ENCODE measurements around the gene PPP1R1C. TPM values are rescaled to one million over a fixed set of nuclear protein-coding genes. Genes with fewer than 3 reads are reported as not detected.

The PPP1R1C gene
- total RNA-seq, 1 donor from 2014 or later = 5.5 TPM

- H3K4me1 ChIP-seq = no peaks in the 10 kb centered on the region
- TF ChIP-seq EZH2phosphoT487 (IDR thresholded peaks at IDR 0.05) (no peak), EZH2 (IDR thresholded peaks at IDR 0.05) (no peak), CTCF (IDR thresholded peaks at IDR 0.05) (no peak)
- Mint-ChIP-seq H3K4me1 (peaks cover 3% of the 10 kb centered on the region), H3K36me3 (no peaks in the 10 kb centered on the region), H3K27me3 (ENCODE audit: insufficient read depth, low read depth) (no peaks in the 10 kb centered on the region), H3K4me3 (no peak overlapping the region), H3K27ac (no peak overlapping the region), H3K9me3 (no peaks in the 10 kb centered on the region)
- peaks cover 3% of the 10 kb centered on the region for H3F3A ChIP-seq (ENCODE audit: low read depth)
- H2AFZ ChIP-seq (replicated peaks) = no peak overlapping the region
- H3K79me2 ChIP-seq (ENCODE audit: low read depth) = no peaks in the 10 kb centered on the region
- H3K9ac ChIP-seq = no peak overlapping the region
- no peaks in the 10 kb centered on the region for H3K36me3 ChIP-seq
- H3K27ac ChIP-seq = no peak overlapping the region
- no peaks in the 10 kb centered on the region for H3K9me3 ChIP-seq (ENCODE audit: low read depth)
- peaks cover 13% of the 10 kb centered on the region for H3K27me3 ChIP-seq
- no peak overlapping the region for H3K4me2 ChIP-seq
- H4K20me1 ChIP-seq (ENCODE audit: low read depth) = no peaks in the 10 kb centered on the region
- no peak for DNase-seq (ENCODE audit: low spot score)
- no peak overlapping the region for H3K4me3 ChIP-seq
Measured at GRCh38 chr2:182033449-182033848, 47.8 kb downstream of the PPP1R1C start.

- Mint-ChIP-seq H3K36me3 (no peaks in the 10 kb centered on the region), H3K27ac (no peak overlapping the region), H3K9me3 (no peaks in the 10 kb centered on the region), H3K27me3 (ENCODE audit: insufficient read depth, low read depth) (no peaks in the 10 kb centered on the region), H3K4me3 (no peak overlapping the region), H3K4me1 (no peaks in the 10 kb centered on the region)
- no peak overlapping the region for H3K27ac ChIP-seq
- DNase-seq (ENCODE audit: low spot score) = no peak
- no peaks in the 10 kb centered on the region for H3K4me1 ChIP-seq
- H3F3A ChIP-seq (ENCODE audit: low read depth) = no peaks in the 10 kb centered on the region
- no peak for TF ChIP-seq EZH2phosphoT487 (IDR thresholded peaks at IDR 0.05)
- no peak overlapping the region for H3K9ac ChIP-seq
- H3K4me3 ChIP-seq = no peak overlapping the region
- H3K27me3 ChIP-seq = no peaks in the 10 kb centered on the region
- no peak overlapping the region for H3K4me2 ChIP-seq
- no peak overlapping the region for H2AFZ ChIP-seq (replicated peaks)
- no peaks in the 10 kb centered on the region for H3K36me3 ChIP-seq
- H3K79me2 ChIP-seq (ENCODE audit: low read depth) = no peaks in the 10 kb centered on the region
- H4K20me1 ChIP-seq (ENCODE audit: low read depth) = no peaks in the 10 kb centered on the region
- H3K9me3 ChIP-seq (ENCODE audit: low read depth) = no peaks in the 10 kb centered on the region
Measured at GRCh38 chr2:182038576-182038975, 52.9 kb downstream of the PPP1R1C start.

DNA sequence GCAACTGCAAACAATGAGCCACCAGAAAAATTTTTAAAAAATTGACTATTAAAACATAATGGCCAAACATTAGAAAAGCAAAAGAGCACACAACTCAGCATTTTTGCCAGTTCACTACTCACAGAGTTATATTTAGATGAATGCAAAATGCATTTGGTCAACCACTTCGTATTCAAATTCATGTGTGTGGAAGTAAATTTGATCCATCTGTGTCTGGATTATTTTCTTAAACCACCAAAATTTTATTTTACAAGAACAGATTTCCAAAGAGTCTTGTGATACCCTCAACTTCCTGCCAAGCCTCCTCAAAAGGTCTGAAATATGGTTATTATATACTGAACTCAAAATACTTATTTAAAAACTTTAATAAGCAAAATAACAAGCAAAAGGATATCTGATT, 57.4 kb downstream of the PPP1R1C start:
- H3K79me2 ChIP-seq (ENCODE audit: low read depth) = no peaks in the 10 kb centered on the region
- no peak overlapping the region for H3K27ac ChIP-seq
- DNase-seq (ENCODE audit: low spot score) = no peak
- H3K9ac ChIP-seq = no peak overlapping the region
- Mint-ChIP-seq H3K27me3 (ENCODE audit: insufficient read depth, low read depth) (no peaks in the 10 kb centered on the region), H3K4me3 (no peak overlapping the region), H3K27ac (no peak overlapping the region), H3K4me1 (no peaks in the 10 kb centered on the region), H3K9me3 (no peaks in the 10 kb centered on the region), H3K36me3 (no peaks in the 10 kb centered on the region)
- H3K4me1 ChIP-seq = no peaks in the 10 kb centered on the region
- no peaks in the 10 kb centered on the region for H3K9me3 ChIP-seq (ENCODE audit: low read depth)
- no peaks in the 10 kb centered on the region for H3F3A ChIP-seq (ENCODE audit: low read depth)
- no peak overlapping the region for H3K4me2 ChIP-seq
- H3K36me3 ChIP-seq = no peaks in the 10 kb centered on the region
- no peaks in the 10 kb centered on the region for H3K27me3 ChIP-seq
- no peaks in the 10 kb centered on the region for H4K20me1 ChIP-seq (ENCODE audit: low read depth)
- TF ChIP-seq CTCF (IDR thresholded peaks at IDR 0.05) (no peak), EZH2 (IDR thresholded peaks at IDR 0.05) (no peak), EZH2phosphoT487 (IDR thresholded peaks at IDR 0.05) (no peak)
- no peak overlapping the region for H2AFZ ChIP-seq (replicated peaks)
- no peak overlapping the region for H3K4me3 ChIP-seq

- Mint-ChIP-seq H3K4me1 (no peaks in the 10 kb centered on the region), H3K36me3 (no peaks in the 10 kb centered on the region), H3K9me3 (no peaks in the 10 kb centered on the region), H3K4me3 (no peak overlapping the region), H3K27me3 (ENCODE audit: insufficient read depth, low read depth) (no peaks in the 10 kb centered on the region), H3K27ac (no peak overlapping the region)
- no peaks in the 10 kb centered on the region for H3K9me3 ChIP-seq (ENCODE audit: low read depth)
- H3K4me1 ChIP-seq = no peaks in the 10 kb centered on the region
- no peaks in the 10 kb centered on the region for H3K36me3 ChIP-seq
- no peaks in the 10 kb centered on the region for H4K20me1 ChIP-seq (ENCODE audit: low read depth)
- no peak overlapping the region for H3K9ac ChIP-seq
- no peak for TF ChIP-seq EZH2phosphoT487 (IDR thresholded peaks at IDR 0.05)
- TF ChIP-seq CTCF (IDR thresholded peaks at IDR 0.05) = no peak
- TF ChIP-seq EZH2 (IDR thresholded peaks at IDR 0.05) = no peak
- H3K27me3 ChIP-seq = no peaks in the 10 kb centered on the region
- no peak overlapping the region for H2AFZ ChIP-seq (replicated peaks)
- H3K27ac ChIP-seq = no peak overlapping the region
- H3K4me2 ChIP-seq = no peak overlapping the region
- H3F3A ChIP-seq (ENCODE audit: low read depth) = no peaks in the 10 kb centered on the region
- H3K79me2 ChIP-seq (ENCODE audit: low read depth) = no peaks in the 10 kb centered on the region
- H3K4me3 ChIP-seq = no peak overlapping the region
- no peak for DNase-seq (ENCODE audit: low spot score)
Measured at GRCh38 chr2:182043861-182044260, 58.2 kb downstream of the PPP1R1C start.
